HEK293T (cell line): ENCODE measurements around the gene SPATA6L.

Experiments
- ARNT ChIP-seq: fragments of 450-650 bp; IDR thresholded peaks from 2 replicates; pipeline ENCODE4 v1.6.1; 2017; ENCODE audit warnings: mild to moderate bottlenecking
- BHLHE40 ChIP-seq: fragments of 450-650 bp; IDR thresholded peaks from 2 replicates; pipeline ENCODE4 v1.6.1; 2016; ENCODE audit warnings: mild to moderate bottlenecking, moderate library complexity, borderline replicate concordance
- CTBP1 ChIP-seq: fragments of 450-650 bp; IDR thresholded peaks from 2 replicates; pipeline ENCODE4 v1.6.1; 2016; ENCODE audit warnings: borderline replicate concordance
- ELF4 ChIP-seq: fragments of 450-650 bp; IDR thresholded peaks from 2 replicates; pipeline ENCODE4 v1.6.1; 2017; ENCODE audit warnings: antibody characterized with exemption
- FOXK2 ChIP-seq: fragments of 450-650 bp; IDR thresholded peaks from 2 replicates; pipeline ENCODE4 v1.6.1; 2016; ENCODE audit warnings: mild to moderate bottlenecking
- HDGF ChIP-seq: fragments of 450-650 bp; IDR thresholded peaks from 2 replicates; pipeline ENCODE4 v1.6.1; 2017; ENCODE audit warnings: antibody characterized with exemption, borderline replicate concordance
- LEF1 ChIP-seq: fragments of 450-650 bp; IDR thresholded peaks from 2 replicates; pipeline ENCODE4 v1.6.1; 2017; ENCODE audit warnings: mild to moderate bottlenecking, borderline replicate concordance
- SP1 ChIP-seq: fragments of 450-650 bp; IDR thresholded peaks from 2 replicates; pipeline ENCODE4 v1.6.1; 2017
- SUZ12 ChIP-seq: fragments of 450-650 bp; IDR thresholded peaks from 2 replicates; pipeline ENCODE4 v1.6.1; 2016; ENCODE audit warnings: mild to moderate bottlenecking
- TARDBP ChIP-seq: fragments of 450-650 bp; IDR thresholded peaks from 2 replicates; pipeline ENCODE4 v1.6.1; 2016
- ZNF384 ChIP-seq: fragments of 450-650 bp; IDR thresholded peaks from 2 replicates; pipeline ENCODE4 v1.6.1; 2016

DNA sequence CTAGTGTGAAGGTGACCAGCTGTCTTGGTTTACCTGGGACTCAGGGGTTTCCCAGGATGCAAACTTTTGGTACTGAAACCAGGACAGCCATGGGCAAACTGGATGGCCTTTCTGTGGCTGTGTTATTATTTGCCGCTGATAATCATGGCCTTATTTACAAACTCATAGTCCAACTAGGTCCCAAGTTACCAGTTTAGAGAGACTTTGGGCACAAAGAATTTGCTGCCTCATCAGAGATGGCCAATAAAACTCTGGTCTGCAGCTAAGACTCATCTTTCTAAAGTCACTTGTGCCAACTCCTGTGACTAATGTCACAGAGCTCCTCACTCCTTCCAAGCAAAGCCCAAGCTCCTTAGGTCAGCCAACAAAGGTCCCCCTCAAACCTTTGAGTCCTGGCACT lies 51.7 kb downstream of the SPATA6L start:
- TF ChIP-seq FOXK2 (no peak), ELF4 (no peak), TARDBP (no peak), BHLHE40 (no peak), SUZ12 (no peak), CTBP1 (no peak), HDGF (no peak), ARNT (no peak), SP1 (no peak), ZNF384 (no peak), LEF1 (no peak)
